ENCODE data around the gene ARHGEF4. TPM values are rescaled to one million over a fixed set of nuclear protein-coding genes. Genes with fewer than 3 reads are reported as not detected.
A peak's percentile ranks its signal among the peaks of the same experiment; 100 is the strongest.

The ARHGEF4 gene
- total and polyA plus RNA-seq, 2 experiments from 2014 or later, result 4.6 to 16.6 TPM

DNA sequence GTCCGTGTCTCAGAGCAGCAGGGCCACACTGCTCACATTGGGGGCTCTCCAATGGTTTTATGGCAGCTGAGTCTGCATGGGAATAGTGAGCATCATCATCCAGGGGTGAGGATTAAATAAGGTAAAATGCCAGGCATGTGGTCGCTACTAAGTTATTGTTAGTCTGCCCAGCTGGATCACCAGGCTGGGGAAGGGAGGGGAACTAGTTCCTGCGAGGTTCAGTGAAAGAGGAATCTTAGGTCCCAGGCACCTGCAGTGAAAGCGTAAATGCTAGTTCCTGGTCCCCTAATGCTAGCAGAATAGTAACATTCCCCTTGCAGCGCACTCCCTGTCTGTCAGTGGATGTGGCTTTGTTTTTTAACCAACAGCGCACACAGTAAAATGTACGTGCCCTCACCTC lies 60.1 kb downstream of the ARHGEF4 start:
- H3K4me2 ChIP-seq, result 0 out of 2 replicates have a peak overlapping the region, but pooled peaks have one; percentile 29
- H3K79me2 ChIP-seq (replicated peaks; ENCODE audit: insufficient read depth), result no peaks in the 10 kb centered on the region
- no peak overlapping the region for H3K27ac ChIP-seq (ENCODE audit: low read depth)
- Mint-ChIP-seq H3K4me3 (no peak overlapping the region), H3K36me3 (ENCODE audit: low read depth) (no peaks in the 10 kb centered on the region; the same call in 2 of the 3 replicates), H3K9me3 (no peaks in the 10 kb centered on the region), H3K4me1 (peaks cover 48% of the 10 kb centered on the region), H3K27me3 (ENCODE audit: insufficient read depth, low read depth, poor library complexity) (peaks cover 5% of the 10 kb centered on the region), H3K27ac (no peak overlapping the region)
- H2AFZ ChIP-seq, result peak overlapping the region; percentile 81
- no peaks in the 10 kb centered on the region for H3K36me3 ChIP-seq (ENCODE audit: insufficient read depth)
- TF ChIP-seq, protein P1, sequence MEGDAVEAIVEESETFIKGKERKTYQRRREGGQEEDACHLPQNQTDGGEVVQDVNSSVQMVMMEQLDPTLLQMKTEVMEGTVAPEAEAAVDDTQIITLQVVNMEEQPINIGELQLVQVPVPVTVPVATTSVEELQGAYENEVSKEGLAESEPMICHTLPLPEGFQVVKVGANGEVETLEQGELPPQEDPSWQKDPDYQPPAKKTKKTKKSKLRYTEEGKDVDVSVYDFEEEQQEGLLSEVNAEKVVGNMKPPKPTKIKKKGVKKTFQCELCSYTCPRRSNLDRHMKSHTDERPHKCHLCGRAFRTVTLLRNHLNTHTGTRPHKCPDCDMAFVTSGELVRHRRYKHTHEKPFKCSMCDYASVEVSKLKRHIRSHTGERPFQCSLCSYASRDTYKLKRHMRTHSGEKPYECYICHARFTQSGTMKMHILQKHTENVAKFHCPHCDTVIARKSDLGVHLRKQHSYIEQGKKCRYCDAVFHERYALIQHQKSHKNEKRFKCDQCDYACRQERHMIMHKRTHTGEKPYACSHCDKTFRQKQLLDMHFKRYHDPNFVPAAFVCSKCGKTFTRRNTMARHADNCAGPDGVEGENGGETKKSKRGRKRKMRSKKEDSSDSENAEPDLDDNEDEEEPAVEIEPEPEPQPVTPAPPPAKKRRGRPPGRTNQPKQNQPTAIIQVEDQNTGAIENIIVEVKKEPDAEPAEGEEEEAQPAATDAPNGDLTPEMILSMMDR (conservative IDR thresholded peaks at IDR 0.05; ENCODE audit: low read depth in 2 of 2), result no peak
- TF ChIP-seq JUNB (IDR thresholded peaks at IDR 0.05; ENCODE audit: unreplicated experiment) (no peak), POLR2AphosphoS5 (IDR thresholded peaks at IDR 0.05; ENCODE audit: low read depth) (no peak), CREB1 (CRISPR knock-in tag; IDR thresholded peaks at IDR 0.05; ENCODE audit: low read depth) (no peak), EZH2 (IDR thresholded peaks at IDR 0.05; ENCODE audit: low read depth, unreplicated experiment) (no peak), ZNF114 (CRISPR knock-in tag; IDR thresholded peaks at IDR 0.05) (no peak), ZNF331 (CRISPR knock-in tag; IDR thresholded peaks at IDR 0.05; ENCODE audit: low read depth) (no peak), EZH2phosphoT487 (IDR thresholded peaks at IDR 0.05; ENCODE audit: unreplicated experiment) (no peak), NANOG (IDR thresholded peaks at IDR 0.05; ENCODE audit: borderline replicate concordance) (no peak), STAT1 (IDR thresholded peaks at IDR 0.05; ENCODE audit: unreplicated experiment) (no peak)
- TF ChIP-seq, protein P2, sequence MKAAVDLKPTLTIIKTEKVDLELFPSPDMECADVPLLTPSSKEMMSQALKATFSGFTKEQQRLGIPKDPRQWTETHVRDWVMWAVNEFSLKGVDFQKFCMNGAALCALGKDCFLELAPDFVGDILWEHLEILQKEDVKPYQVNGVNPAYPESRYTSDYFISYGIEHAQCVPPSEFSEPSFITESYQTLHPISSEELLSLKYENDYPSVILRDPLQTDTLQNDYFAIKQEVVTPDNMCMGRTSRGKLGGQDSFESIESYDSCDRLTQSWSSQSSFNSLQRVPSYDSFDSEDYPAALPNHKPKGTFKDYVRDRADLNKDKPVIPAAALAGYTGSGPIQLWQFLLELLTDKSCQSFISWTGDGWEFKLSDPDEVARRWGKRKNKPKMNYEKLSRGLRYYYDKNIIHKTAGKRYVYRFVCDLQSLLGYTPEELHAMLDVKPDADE (IDR thresholded peaks at IDR 0.05), result no peak
- TF ChIP-seq, protein P3, sequence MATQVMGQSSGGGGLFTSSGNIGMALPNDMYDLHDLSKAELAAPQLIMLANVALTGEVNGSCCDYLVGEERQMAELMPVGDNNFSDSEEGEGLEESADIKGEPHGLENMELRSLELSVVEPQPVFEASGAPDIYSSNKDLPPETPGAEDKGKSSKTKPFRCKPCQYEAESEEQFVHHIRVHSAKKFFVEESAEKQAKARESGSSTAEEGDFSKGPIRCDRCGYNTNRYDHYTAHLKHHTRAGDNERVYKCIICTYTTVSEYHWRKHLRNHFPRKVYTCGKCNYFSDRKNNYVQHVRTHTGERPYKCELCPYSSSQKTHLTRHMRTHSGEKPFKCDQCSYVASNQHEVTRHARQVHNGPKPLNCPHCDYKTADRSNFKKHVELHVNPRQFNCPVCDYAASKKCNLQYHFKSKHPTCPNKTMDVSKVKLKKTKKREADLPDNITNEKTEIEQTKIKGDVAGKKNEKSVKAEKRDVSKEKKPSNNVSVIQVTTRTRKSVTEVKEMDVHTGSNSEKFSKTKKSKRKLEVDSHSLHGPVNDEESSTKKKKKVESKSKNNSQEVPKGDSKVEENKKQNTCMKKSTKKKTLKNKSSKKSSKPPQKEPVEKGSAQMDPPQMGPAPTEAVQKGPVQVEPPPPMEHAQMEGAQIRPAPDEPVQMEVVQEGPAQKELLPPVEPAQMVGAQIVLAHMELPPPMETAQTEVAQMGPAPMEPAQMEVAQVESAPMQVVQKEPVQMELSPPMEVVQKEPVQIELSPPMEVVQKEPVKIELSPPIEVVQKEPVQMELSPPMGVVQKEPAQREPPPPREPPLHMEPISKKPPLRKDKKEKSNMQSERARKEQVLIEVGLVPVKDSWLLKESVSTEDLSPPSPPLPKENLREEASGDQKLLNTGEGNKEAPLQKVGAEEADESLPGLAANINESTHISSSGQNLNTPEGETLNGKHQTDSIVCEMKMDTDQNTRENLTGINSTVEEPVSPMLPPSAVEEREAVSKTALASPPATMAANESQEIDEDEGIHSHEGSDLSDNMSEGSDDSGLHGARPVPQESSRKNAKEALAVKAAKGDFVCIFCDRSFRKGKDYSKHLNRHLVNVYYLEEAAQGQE (IDR thresholded peaks at IDR 0.05; ENCODE audit: unreplicated experiment), result no peak
- TF ChIP-seq, protein P4, sequence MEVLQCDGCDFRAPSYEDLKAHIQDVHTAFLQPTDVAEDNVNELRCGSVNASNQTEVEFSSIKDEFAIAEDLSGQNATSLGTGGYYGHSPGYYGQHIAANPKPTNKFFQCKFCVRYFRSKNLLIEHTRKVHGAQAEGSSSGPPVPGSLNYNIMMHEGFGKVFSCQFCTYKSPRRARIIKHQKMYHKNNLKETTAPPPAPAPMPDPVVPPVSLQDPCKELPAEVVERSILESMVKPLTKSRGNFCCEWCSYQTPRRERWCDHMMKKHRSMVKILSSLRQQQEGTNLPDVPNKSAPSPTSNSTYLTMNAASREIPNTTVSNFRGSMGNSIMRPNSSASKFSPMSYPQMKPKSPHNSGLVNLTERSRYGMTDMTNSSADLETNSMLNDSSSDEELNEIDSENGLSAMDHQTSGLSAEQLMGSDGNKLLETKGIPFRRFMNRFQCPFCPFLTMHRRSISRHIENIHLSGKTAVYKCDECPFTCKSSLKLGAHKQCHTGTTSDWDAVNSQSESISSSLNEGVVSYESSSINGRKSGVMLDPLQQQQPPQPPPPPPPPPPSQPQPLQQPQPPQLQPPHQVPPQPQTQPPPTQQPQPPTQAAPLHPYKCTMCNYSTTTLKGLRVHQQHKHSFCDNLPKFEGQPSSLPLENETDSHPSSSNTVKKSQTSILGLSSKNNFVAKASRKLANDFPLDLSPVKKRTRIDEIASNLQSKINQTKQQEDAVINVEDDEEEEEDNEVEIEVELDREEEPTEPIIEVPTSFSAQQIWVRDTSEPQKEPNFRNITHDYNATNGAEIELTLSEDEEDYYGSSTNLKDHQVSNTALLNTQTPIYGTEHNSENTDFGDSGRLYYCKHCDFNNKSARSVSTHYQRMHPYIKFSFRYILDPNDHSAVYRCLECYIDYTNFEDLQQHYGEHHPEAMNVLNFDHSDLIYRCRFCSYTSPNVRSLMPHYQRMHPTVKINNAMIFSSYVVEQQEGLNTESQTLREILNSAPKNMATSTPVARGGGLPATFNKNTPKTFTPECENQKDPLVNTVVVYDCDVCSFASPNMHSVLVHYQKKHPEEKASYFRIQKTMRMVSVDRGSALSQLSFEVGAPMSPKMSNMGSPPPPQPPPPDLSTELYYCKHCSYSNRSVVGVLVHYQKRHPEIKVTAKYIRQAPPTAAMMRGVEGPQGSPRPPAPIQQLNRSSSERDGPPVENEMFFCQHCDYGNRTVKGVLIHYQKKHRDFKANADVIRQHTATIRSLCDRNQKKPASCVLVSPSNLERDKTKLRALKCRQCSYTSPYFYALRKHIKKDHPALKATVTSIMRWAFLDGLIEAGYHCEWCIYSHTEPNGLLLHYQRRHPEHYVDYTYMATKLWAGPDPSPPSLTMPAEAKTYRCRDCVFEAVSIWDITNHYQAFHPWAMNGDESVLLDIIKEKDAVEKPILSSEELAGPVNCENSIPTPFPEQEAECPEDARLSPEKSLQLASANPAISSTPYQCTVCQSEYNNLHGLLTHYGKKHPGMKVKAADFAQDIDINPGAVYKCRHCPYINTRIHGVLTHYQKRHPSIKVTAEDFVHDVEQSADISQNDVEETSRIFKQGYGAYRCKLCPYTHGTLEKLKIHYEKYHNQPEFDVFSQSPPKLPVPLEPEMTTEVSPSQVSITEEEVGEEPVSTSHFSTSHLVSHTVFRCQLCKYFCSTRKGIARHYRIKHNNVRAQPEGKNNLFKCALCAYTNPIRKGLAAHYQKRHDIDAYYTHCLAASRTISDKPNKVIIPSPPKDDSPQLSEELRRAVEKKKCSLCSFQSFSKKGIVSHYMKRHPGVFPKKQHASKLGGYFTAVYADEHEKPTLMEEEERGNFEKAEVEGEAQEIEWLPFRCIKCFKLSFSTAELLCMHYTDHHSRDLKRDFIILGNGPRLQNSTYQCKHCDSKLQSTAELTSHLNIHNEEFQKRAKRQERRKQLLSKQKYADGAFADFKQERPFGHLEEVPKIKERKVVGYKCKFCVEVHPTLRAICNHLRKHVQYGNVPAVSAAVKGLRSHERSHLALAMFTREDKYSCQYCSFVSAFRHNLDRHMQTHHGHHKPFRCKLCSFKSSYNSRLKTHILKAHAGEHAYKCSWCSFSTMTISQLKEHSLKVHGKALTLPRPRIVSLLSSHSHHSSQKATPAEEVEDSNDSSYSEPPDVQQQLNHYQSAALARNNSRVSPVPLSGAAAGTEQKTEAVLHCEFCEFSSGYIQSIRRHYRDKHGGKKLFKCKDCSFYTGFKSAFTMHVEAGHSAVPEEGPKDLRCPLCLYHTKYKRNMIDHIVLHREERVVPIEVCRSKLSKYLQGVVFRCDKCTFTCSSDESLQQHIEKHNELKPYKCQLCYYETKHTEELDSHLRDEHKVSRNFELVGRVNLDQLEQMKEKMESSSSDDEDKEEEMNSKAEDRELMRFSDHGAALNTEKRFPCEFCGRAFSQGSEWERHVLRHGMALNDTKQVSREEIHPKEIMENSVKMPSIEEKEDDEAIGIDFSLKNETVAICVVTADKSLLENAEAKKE (CRISPR knock-in tag; IDR thresholded peaks at IDR 0.05), result no peak
- peaks cover 16% of the 10 kb centered on the region for H3K4me1 ChIP-seq (ENCODE audit: insufficient read depth)
- peak; percentile 58 for ATAC-seq
- H3F3A ChIP-seq (replicated peaks; ENCODE audit: low read depth), result no peaks in the 10 kb centered on the region
- no peaks in the 10 kb centered on the region for H4K20me1 ChIP-seq (replicated peaks; ENCODE audit: insufficient read depth)
- no peaks in the 10 kb centered on the region for H3K27me3 ChIP-seq (ENCODE audit: insufficient read depth)
- no peak overlapping the region for H3K4me3 ChIP-seq
- peak; percentile 45 for DNase-seq (ENCODE audit: low spot score)
- H3K9me2 ChIP-seq (ENCODE audit: insufficient read depth), result no peaks in the 10 kb centered on the region

Measured in GM23338 (cell line).